SK-N-SH (cell line): ENCODE results near the gene HSPB1. TPM values are rescaled to one million over a fixed set of nuclear protein-coding genes. Genes with fewer than 3 reads are reported as not detected.

Experiments
- CTCF ChIA-PET: fragments of 300-600, 350-600 bp; formaldehyde crosslinking; extraction: SDS; loops from one replicate; lab custom pipeline; 2021; lab: Yijun Ruan, JAX
- POLR2A ChIA-PET: fragments of 350-600 bp; sonication (Branson Sonifier 250); formaldehyde crosslinking; extraction: SDS; loops from one replicate; lab custom pipeline; 2020; ENCODE audit warnings: antibody characterized with exemption, inconsistent platforms; lab: Yijun Ruan, JAX
- DNase-seq: peaks from one replicate; pipeline ENCODE4 v3.0.0; 2012
- H2AFZ ChIP-seq: fragments of 200-600 bp; sonication (generic); 2 replicates; pipeline ENCODE4 v1.8.1; 2016; ENCODE audit warnings: antibody characterized with exemption, mild to moderate bottlenecking, low read depth
- H3F3A ChIP-seq: fragments of 200-600 bp; sonication (generic); replicated peaks from 2 replicates; pipeline ENCODE3; 2016; ENCODE audit warnings: antibody characterized with exemption, mild to moderate bottlenecking; ENCODE audit not compliant: insufficient read depth
- H3K27ac ChIP-seq, 2 experiments: fragments of 200-500 bp in 1 of 2; fragments of 200-600 bp in 1 of 2; sonication (Bioruptor generic) in 1 of 2; sonication (generic), shearing (Covaris generic) in 1 of 2; 2 replicates each; pipeline versions ENCODE4 v1.5.1 to v1.6.1; 2014 to 2016; ENCODE audit warnings: low read depth in 2 of 2, inconsistent platforms in 1 of 2, low read length in 1 of 2, mild to moderate bottlenecking in 1 of 2, mixed read lengths in 1 of 2
- H3K27me3 ChIP-seq: fragments of 200-600 bp; sonication (generic), shearing (Covaris generic); 2 replicates; pipeline ENCODE4 v1.6.1; 2016; ENCODE audit warnings: mixed run types; ENCODE audit not compliant: insufficient read depth
- H3K36me3 ChIP-seq, 2 experiments: fragments of 200-500 bp in 1 of 2; fragments of 200-600 bp in 1 of 2; sonication (Bioruptor generic) in 1 of 2; sonication (generic) in 1 of 2; replicated peaks in 1 of 2; 2 replicates each; pipeline versions ENCODE3 to v1.5.1; 2014 to 2016; ENCODE audit warnings: low read length in 1 of 2, mild to moderate bottlenecking in 1 of 2; ENCODE audit not compliant: insufficient read depth in 2 of 2, control insufficient read depth in 1 of 2
- H3K4me1 ChIP-seq, 2 experiments: fragments of 200-500 bp in 1 of 2; fragments of 200-600 bp in 1 of 2; sonication (Bioruptor generic) in 1 of 2; sonication (generic), shearing (Covaris generic) in 1 of 2; 2 replicates each; pipeline versions ENCODE4 v1.5.1 to v1.6.1; 2014 to 2016; ENCODE audit warnings: low read depth in 1 of 2, low read length in 1 of 2, mixed run types in 1 of 2; ENCODE audit not compliant: insufficient read depth in 2 of 2, control insufficient read depth in 1 of 2
- H3K4me2 ChIP-seq: fragments of 200-600 bp; sonication (generic), shearing (Covaris generic); 2 replicates; pipeline ENCODE4 v1.6.1; 2017; ENCODE audit warnings: mixed run types
- H3K4me3 ChIP-seq, 2 experiments: fragments of 200-500 bp in 1 of 2; fragments of 200-600 bp in 1 of 2; sonication (Bioruptor generic) in 1 of 2; sonication (generic), shearing (Covaris generic) in 1 of 2; 2 replicates each; pipeline versions ENCODE4 v1.5.1 to v1.8.1; 2014 to 2016; ENCODE audit warnings: low read depth in 2 of 2, inconsistent platforms in 1 of 2, low read length in 1 of 2, mild to moderate bottlenecking in 1 of 2, mixed read lengths in 1 of 2, moderate library complexity in 1 of 2
- H3K79me2 ChIP-seq: fragments of 200-600 bp; sonication (generic); 2 replicates; pipeline ENCODE4 v1.8.1; 2017; ENCODE audit warnings: mild to moderate bottlenecking; ENCODE audit not compliant: insufficient read depth
- H3K9ac ChIP-seq: fragments of 200-600 bp; sonication (generic); 2 replicates; pipeline ENCODE4 v1.6.1; 2017; ENCODE audit warnings: mixed run types
- H3K9me2 ChIP-seq: fragments of 200-600 bp; sonication (generic); 2 replicates; pipeline ENCODE4 v1.6.1; 2017; ENCODE audit warnings: mixed run types
- H3K9me3 ChIP-seq: fragments of 200-600 bp; sonication (generic); 2 replicates; pipeline ENCODE4 v1.6.1; 2017; ENCODE audit warnings: mixed run types, mild to moderate bottlenecking, moderate library complexity
- H4K20me1 ChIP-seq: fragments of 200-600 bp; sonication (generic); 2 replicates; pipeline ENCODE4 v1.6.1; 2017; ENCODE audit warnings: mild to moderate bottlenecking, mixed run types; ENCODE audit not compliant: insufficient read depth
- CHD2 ChIP-seq: fragments of 150-350 bp; IDR thresholded peaks from 2 replicates; pipeline ENCODE4 v1.6.1; 2018; ENCODE audit warnings: low read length; ENCODE audit not compliant: partially characterized antibody
- ELF1 ChIP-seq: IDR thresholded peaks from 2 replicates; pipeline ENCODE4 v1.4.0; 2012
- FOXJ3 ChIP-seq: sonication (generic); formaldehyde crosslinking; IDR thresholded peaks from 2 replicates; pipeline ENCODE4 v1.5.1; 2020; ENCODE audit warnings: mild to moderate bottlenecking, missing genetic modification reagents
- FOXM1 ChIP-seq: IDR thresholded peaks from 2 replicates; pipeline ENCODE4 v1.4.0; 2012; ENCODE audit warnings: low read depth, mild to moderate bottlenecking
- MXI1 ChIP-seq: IDR thresholded peaks from 2 replicates; pipeline ENCODE4 v1.6.1; 2012; ENCODE audit warnings: mild to moderate bottlenecking, low read depth, low read length, improper control_type of control experiment
- RAD21 ChIP-seq: IDR thresholded peaks from 2 replicates; pipeline ENCODE4 v1.6.1; 2012; ENCODE audit warnings: mild to moderate bottlenecking, low read length
- SIN3A ChIP-seq: IDR thresholded peaks from 2 replicates; pipeline ENCODE4 v1.6.1; 2012; ENCODE audit warnings: low read depth, mild to moderate bottlenecking, low read length, moderate library complexity, borderline replicate concordance
- TAF1 ChIP-seq: IDR thresholded peaks from 2 replicates; pipeline ENCODE4 v1.6.1; 2012; ENCODE audit warnings: low read depth, mild to moderate bottlenecking, low read length, moderate library complexity, borderline replicate concordance
- TEAD4 ChIP-seq: IDR thresholded peaks from 2 replicates; pipeline ENCODE4 v1.4.0; 2012; ENCODE audit warnings: mild to moderate bottlenecking, borderline replicate concordance; ENCODE audit not compliant: insufficient read depth
- WGBS: methylation state at CpG from one replicate; pipeline ENCODE4 v1.1.6; 2017; ENCODE audit warnings: low lambda C conversion rate; 5-methylcytosine and 5-hydroxymethylcytosine counted together
- polyA plus RNA-seq, 3 experiments: library from polyadenylated mRNA; depleted of rRNA; stranded (reverse); fragments of >200 nt; gene quantifications; 2 replicates each; pipeline ENCODE4 v1.2.3, GENCODE V29; 2012
- TF ChIP-seq, protein P1 (sequence below): IDR thresholded peaks from 2 replicates; pipeline ENCODE4 v1.4.0; 2012; ENCODE audit warnings: low read depth, borderline replicate concordance
- TF ChIP-seq, protein P2 (sequence below): IDR thresholded peaks from 2 replicates; pipeline ENCODE4; 2012
- TF ChIP-seq, protein P3 (sequence below): IDR thresholded peaks from 2 replicates; pipeline ENCODE4 v1.6.1; 2012; ENCODE audit warnings: mild to moderate bottlenecking, low read depth, low read length, moderate library complexity

Gene HSPB1
- polyA plus RNA-seq, 1 of the 3 experiments (the other 2 are of a cell fraction): 824 TPM

DNA sequence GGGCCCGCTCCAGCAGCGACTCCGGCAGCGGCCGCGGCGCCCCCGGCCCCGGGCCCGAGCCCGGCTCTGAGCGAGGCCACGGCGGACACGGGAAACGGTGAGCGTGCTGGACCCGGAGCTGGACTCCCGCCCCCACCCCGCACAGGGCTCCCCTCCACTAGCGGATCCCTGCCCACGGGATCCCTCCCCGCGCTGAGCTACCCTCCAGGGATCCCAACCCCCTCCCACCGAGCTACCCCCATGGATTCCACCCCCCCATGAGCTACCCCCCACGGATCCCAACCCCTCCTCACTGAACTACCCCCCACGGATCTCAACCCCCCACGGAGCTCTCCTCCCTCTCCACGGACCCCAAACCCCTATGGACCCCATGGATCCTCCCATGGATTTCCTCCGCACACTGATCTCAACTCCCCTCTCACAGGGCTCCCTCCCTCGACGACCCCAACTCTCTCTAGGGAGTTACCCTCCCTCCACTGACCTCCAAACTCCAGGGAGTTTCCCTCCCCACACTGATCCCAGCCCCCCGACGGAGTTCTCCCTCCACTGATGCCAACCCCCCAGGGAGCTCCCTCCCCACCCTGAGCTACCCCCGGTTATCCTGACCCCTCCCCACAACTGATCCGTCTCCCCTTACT lies 20.6 kb upstream of the HSPB1 start:
- Histone ChIP-seq H3K27me3 (no peaks in the 10 kb centered on the region), H3K36me3 (no peaks in the 10 kb centered on the region), H3K4me1 (peaks cover 3 to 8% of the 10 kb centered on the region in 2 experiments; a peak in 2 of 4 replicates), H2AFZ (no peak overlapping the region), H3K4me2 (peak overlapping the region; percentile 68; the same call in 1 of the 2 replicates), H4K20me1 (no peaks in the 10 kb centered on the region), H3F3A (peaks cover 5% of the 10 kb centered on the region), H3K9me3 (no peaks in the 10 kb centered on the region), H3K9me2 (no peaks in the 10 kb centered on the region), H3K27ac (no peak overlapping the region), H3K4me3 (peak overlapping the region; percentile 32 to 41; a peak in 3 of 4 replicates), H3K9ac (peak overlapping the region; percentile 36; the same call in 1 of the 2 replicates), H3K79me2 (no peaks in the 10 kb centered on the region)
- 25% methylated on average over 28 of the region's 36 CpGs for WGBS
- no peak for DNase-seq
- CTCF ChIA-PET: interaction anchor here (1.0 to 31.3 kb wide), 6 partner anchors 10 to 104 kb away, joined by 4 to 774 read pairs (median 21); partner anchors contain the start of gene SRRM3
- TF ChIP-seq CHD2: no peak
- TF ChIP-seq, protein P1, sequence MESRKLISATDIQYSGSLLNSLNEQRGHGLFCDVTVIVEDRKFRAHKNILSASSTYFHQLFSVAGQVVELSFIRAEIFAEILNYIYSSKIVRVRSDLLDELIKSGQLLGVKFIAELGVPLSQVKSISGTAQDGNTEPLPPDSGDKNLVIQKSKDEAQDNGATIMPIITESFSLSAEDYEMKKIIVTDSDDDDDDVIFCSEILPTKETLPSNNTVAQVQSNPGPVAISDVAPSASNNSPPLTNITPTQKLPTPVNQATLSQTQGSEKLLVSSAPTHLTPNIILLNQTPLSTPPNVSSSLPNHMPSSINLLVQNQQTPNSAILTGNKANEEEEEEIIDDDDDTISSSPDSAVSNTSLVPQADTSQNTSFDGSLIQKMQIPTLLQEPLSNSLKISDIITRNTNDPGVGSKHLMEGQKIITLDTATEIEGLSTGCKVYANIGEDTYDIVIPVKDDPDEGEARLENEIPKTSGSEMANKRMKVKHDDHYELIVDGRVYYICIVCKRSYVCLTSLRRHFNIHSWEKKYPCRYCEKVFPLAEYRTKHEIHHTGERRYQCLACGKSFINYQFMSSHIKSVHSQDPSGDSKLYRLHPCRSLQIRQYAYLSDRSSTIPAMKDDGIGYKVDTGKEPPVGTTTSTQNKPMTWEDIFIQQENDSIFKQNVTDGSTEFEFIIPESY: no peak
- POLR2A ChIA-PET: no interaction called here

DNA sequence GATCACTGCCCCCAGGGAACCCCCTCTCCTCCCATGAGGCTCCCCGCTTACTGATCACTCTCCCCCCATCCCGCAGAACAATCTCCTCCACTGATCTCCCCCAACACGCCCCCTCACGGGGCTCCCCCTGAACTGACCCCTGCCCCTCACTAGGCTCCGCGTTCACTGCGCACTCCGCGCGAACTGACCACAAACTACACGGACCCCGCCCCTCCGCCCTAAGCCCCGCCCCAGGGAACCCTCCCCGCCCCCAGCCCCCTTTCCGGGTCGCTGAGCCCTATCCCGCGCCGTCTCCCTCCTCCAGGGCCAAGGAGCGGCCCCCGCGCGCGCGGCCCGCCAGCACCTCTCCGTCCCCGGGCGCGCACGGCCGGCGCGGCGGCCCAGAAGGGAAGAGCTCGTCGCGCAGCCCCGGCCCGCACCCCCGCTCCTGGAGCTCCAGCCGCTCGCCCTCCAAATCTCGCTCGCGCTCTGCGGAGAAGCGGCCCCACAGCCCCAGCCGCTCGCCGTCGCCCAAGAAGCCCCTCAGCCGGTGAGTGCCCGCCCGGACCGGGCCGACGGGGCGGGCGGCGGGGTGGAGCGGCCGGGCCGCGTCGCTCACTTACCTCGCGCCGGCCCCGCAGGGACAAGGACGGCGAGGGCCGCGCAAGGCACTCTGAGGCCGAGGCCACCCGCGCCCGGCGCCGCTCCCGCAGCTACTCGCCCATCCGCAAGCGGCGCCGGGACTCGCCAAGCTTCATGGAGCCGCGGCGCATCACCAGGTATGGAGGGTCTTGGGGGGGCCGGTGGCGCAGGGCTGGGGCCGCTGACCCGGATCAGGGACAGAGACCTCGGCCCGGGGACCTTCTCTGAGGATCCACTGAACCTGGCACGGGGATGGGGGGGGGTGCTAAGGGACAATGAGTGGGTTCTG lies 19.9 kb upstream of the HSPB1 start:
- H3K4me2 ChIP-seq: 0 out of 2 replicates have a peak overlapping the region, but pooled peaks have one; percentile 68
- peaks cover 3 to 8% of the 10 kb centered on the region in 2 experiments; a peak in 2 of 4 replicates for H3K4me1 ChIP-seq
- H4K20me1 ChIP-seq: no peaks in the 10 kb centered on the region
- no peak overlapping the region for H2AFZ ChIP-seq
- H3K9ac ChIP-seq: no peak overlapping the region
- H3K36me3 ChIP-seq: no peaks in the 10 kb centered on the region
- no peaks in the 10 kb centered on the region for H3K9me3 ChIP-seq
- TF ChIP-seq TEAD4: no peak
- TF ChIP-seq ELF1: no peak
- TF ChIP-seq FOXM1: no peak
- no peak for TF ChIP-seq TAF1
- TF ChIP-seq, protein P2, sequence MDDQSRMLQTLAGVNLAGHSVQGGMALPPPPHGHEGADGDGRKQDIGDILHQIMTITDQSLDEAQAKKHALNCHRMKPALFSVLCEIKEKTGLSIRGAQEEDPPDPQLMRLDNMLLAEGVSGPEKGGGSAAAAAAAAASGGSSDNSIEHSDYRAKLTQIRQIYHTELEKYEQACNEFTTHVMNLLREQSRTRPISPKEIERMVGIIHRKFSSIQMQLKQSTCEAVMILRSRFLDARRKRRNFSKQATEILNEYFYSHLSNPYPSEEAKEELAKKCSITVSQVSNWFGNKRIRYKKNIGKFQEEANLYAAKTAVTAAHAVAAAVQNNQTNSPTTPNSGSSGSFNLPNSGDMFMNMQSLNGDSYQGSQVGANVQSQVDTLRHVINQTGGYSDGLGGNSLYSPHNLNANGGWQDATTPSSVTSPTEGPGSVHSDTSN: no peak
- no peak for TF ChIP-seq FOXJ3 (CRISPR knock-in tag)
- no peak for TF ChIP-seq RAD21
- no peak for TF ChIP-seq SIN3A
- TF ChIP-seq, protein P3, sequence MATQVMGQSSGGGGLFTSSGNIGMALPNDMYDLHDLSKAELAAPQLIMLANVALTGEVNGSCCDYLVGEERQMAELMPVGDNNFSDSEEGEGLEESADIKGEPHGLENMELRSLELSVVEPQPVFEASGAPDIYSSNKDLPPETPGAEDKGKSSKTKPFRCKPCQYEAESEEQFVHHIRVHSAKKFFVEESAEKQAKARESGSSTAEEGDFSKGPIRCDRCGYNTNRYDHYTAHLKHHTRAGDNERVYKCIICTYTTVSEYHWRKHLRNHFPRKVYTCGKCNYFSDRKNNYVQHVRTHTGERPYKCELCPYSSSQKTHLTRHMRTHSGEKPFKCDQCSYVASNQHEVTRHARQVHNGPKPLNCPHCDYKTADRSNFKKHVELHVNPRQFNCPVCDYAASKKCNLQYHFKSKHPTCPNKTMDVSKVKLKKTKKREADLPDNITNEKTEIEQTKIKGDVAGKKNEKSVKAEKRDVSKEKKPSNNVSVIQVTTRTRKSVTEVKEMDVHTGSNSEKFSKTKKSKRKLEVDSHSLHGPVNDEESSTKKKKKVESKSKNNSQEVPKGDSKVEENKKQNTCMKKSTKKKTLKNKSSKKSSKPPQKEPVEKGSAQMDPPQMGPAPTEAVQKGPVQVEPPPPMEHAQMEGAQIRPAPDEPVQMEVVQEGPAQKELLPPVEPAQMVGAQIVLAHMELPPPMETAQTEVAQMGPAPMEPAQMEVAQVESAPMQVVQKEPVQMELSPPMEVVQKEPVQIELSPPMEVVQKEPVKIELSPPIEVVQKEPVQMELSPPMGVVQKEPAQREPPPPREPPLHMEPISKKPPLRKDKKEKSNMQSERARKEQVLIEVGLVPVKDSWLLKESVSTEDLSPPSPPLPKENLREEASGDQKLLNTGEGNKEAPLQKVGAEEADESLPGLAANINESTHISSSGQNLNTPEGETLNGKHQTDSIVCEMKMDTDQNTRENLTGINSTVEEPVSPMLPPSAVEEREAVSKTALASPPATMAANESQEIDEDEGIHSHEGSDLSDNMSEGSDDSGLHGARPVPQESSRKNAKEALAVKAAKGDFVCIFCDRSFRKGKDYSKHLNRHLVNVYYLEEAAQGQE: no peak
- TF ChIP-seq MXI1: no peak
- WGBS: 95% methylated on average over 83 of the region's 98 CpGs
- H3K27me3 ChIP-seq: no peaks in the 10 kb centered on the region
- peak; percentile 60 for DNase-seq
- H3F3A ChIP-seq: peaks cover 5% of the 10 kb centered on the region
- ChIA-PET CTCF (interaction anchor here (1.0 to 31.3 kb wide), 6 partner anchors 9 to 105 kb away, joined by 4 to 774 read pairs (median 21); partner anchors contain the start of gene SRRM3), POLR2A (no interaction called here)
- H3K4me3 ChIP-seq: peak overlapping the region in 1 of 2 experiments; percentile 12; a peak in 1 of 4 replicates
- no peaks in the 10 kb centered on the region for H3K79me2 ChIP-seq
- H3K27ac ChIP-seq: no peak overlapping the region
- no peaks in the 10 kb centered on the region for H3K9me2 ChIP-seq
